ENCODE measurements around the gene UFD1.

- TF ChIP-seq, protein P1, sequence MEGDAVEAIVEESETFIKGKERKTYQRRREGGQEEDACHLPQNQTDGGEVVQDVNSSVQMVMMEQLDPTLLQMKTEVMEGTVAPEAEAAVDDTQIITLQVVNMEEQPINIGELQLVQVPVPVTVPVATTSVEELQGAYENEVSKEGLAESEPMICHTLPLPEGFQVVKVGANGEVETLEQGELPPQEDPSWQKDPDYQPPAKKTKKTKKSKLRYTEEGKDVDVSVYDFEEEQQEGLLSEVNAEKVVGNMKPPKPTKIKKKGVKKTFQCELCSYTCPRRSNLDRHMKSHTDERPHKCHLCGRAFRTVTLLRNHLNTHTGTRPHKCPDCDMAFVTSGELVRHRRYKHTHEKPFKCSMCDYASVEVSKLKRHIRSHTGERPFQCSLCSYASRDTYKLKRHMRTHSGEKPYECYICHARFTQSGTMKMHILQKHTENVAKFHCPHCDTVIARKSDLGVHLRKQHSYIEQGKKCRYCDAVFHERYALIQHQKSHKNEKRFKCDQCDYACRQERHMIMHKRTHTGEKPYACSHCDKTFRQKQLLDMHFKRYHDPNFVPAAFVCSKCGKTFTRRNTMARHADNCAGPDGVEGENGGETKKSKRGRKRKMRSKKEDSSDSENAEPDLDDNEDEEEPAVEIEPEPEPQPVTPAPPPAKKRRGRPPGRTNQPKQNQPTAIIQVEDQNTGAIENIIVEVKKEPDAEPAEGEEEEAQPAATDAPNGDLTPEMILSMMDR (IDR thresholded peaks at IDR 0.05): no peak
- TF ChIP-seq POLR2A (IDR thresholded peaks at IDR 0.05): no peak
Measured at GRCh38 chr22:19412923-19413322, 66.1 kb downstream of the UFD1 start.

Data from tibial nerve (tissue), 3 donors.